HG03575 (cell line): ENCODE results near the gene PAPPA2.

Experiments used
- ATAC-seq: cut with Tn5 transposase; IDR thresholded peaks from one replicate; pipeline ENCODE4 v1.9.1; 2021; ENCODE audit not compliant: unreplicated experiment, insufficient number of reproducible peaks, low FRiP score; ENCODE audit errors: extremely low read depth

Gene PAPPA2

GRCh38 chr1:176485083-176485482 lies 22.1 kb downstream of the PAPPA2 start:
- ATAC-seq: no peak

GRCh38 chr1:176494436-176494835 lies 31.5 kb downstream of the PAPPA2 start:
- ATAC-seq: no peak

GRCh38 chr1:176499671-176500070 lies 36.7 kb downstream of the PAPPA2 start:
- no peak for ATAC-seq

- no peak for ATAC-seq
Measured at GRCh38 chr1:176501599-176501998, 38.6 kb downstream of the PAPPA2 start.

- ATAC-seq: no peak
Measured at GRCh38 chr1:176504848-176505553, 42.0 kb downstream of the PAPPA2 start.

GRCh38 chr1:176512966-176513365 lies 50.0 kb downstream of the PAPPA2 start:
- no peak for ATAC-seq

- no peak for ATAC-seq
Measured at GRCh38 chr1:176515310-176515709, 52.3 kb downstream of the PAPPA2 start.

GRCh38 chr1:176517484-176517883 lies 54.5 kb downstream of the PAPPA2 start:
- ATAC-seq: no peak

GRCh38 chr1:176521211-176521610 lies 58.2 kb downstream of the PAPPA2 start:
- no peak for ATAC-seq

- ATAC-seq: no peak
Measured at GRCh38 chr1:176522310-176522845, 59.4 kb downstream of the PAPPA2 start.

- ATAC-seq: no peak
Measured at GRCh38 chr1:176529395-176530090, 66.6 kb downstream of the PAPPA2 start.

- no peak for ATAC-seq
Measured at GRCh38 chr1:176531036-176531435, 68.1 kb downstream of the PAPPA2 start.

- ATAC-seq: no peak
Measured at GRCh38 chr1:176531921-176532897, 69.2 kb downstream of the PAPPA2 start.

GRCh38 chr1:176533020-176533419 lies 70.0 kb downstream of the PAPPA2 start:
- no peak for ATAC-seq

- ATAC-seq: no peak
Measured at GRCh38 chr1:176536588-176536987, 73.6 kb downstream of the PAPPA2 start.

GRCh38 chr1:176539018-176539417 lies 76.0 kb downstream of the PAPPA2 start:
- ATAC-seq: no peak

- ATAC-seq: no peak
Measured at GRCh38 chr1:176540428-176540827, 77.5 kb downstream of the PAPPA2 start.

GRCh38 chr1:176541663-176542062 lies 78.7 kb downstream of the PAPPA2 start:
- ATAC-seq: no peak

GRCh38 chr1:176542352-176542751 lies 79.4 kb downstream of the PAPPA2 start:
- no peak for ATAC-seq
